ENCODE data around the gene NR1H4. TPM values are rescaled to one million over a fixed set of nuclear protein-coding genes. Genes with fewer than 3 reads are reported as not detected.

Gene NR1H4

DNA sequence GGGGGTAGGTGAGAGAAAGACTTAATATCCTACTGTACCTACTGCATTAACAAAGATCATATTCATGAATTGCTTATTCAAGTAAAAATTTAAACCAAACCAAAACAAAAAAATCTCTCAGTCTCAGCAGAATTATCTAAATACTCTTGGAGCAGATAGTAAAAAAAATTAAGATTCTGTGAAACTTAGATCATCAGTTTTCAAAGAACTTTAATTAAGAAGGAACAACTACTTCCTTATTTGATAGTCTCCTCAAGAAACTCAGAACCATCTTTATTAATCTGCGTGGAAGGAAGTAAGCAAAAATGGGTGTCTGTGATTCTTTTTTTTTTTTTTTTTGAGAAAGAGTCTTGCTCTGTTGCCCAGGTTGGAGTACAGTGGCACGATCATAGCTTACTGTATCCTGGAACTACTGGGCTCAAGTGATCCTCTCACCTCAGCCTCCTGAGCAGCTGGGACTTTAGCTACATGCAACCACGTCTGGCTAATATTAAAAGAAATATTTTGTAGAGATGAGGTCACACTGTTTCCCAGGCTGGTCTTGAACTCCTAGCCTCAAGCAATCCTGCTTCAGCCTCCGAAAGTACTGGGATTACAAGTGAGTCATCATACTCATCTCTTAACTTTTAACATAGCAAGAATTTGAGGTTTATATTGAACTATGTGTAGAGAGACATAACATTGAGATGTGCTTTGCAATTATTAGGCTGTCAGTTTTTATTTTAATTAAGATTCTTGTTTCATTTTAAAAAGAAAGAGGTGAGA, 137.2 kb downstream of the NR1H4 start:
- Histone ChIP-seq H2BK12ac (ENCODE audit: low read length in 2 of 2) (no peak overlapping the region), H2BK120ac (ENCODE audit: low read depth, low read length) (no peak overlapping the region), H3K14ac (ENCODE audit: low read length in 2 of 2) (no peak overlapping the region), H2AFZ (ENCODE audit: low read depth, low read length) (no peak overlapping the region), H3K4ac (ENCODE audit: low read depth in 1 of 2, low read length in 2 of 2) (no peak overlapping the region), H3K23ac (ENCODE audit: low read length in 2 of 2) (no peak overlapping the region), H3K36me3 (ENCODE audit: control insufficient read depth in 1 of 2, insufficient read depth in 2 of 2, low read depth in 1 of 2, low read length in 2 of 2) (peaks cover 0 to 9% of the 10 kb centered on the region in 2 experiments), H4K8ac (ENCODE audit: low read length) (no peak overlapping the region), H4K91ac (ENCODE audit: low read length) (no peak overlapping the region), H3K4me2 (ENCODE audit: low read length, poor library complexity, severe bottlenecking) (no peak overlapping the region), H3K27me3 (ENCODE audit: control insufficient read depth in 1 of 2, insufficient read depth in 1 of 2, low read length in 2 of 2) (no peaks in the 10 kb centered on the region), H3K9me3 (ENCODE audit: control insufficient read depth, low read length) (peaks cover 3% of the 10 kb centered on the region), H3K18ac (ENCODE audit: low read depth in 1 of 2, low read length in 2 of 2) (no peak overlapping the region), H2BK5ac (ENCODE audit: low read depth, low read length, poor library complexity, severe bottlenecking) (no peak overlapping the region), H2BK15ac (ENCODE audit: low read depth, poor library complexity, severe bottlenecking) (no peak overlapping the region), H2AK5ac (ENCODE audit: low read length, severe bottlenecking) (no peak overlapping the region), H3K4me1 (ENCODE audit: control insufficient read depth, insufficient read depth, low read depth, low read length) (no peaks in the 10 kb centered on the region), H3K27ac (ENCODE audit: low read length, poor library complexity, severe bottlenecking) (no peak overlapping the region), H3K79me1 (replicated peaks; ENCODE audit: low read length, poor library complexity, severe bottlenecking) (peaks cover 14% of the 10 kb centered on the region), H3K4me3 (ENCODE audit: insufficient read depth in 1 of 2, low read depth in 1 of 2, low read length in 2 of 2) (no peak overlapping the region), H3K9ac (ENCODE audit: low read length) (no peak overlapping the region)
- 92% methylated on average over 2 of the region's 4 CpGs for WGBS
- DNase-seq = no peak

DNA sequence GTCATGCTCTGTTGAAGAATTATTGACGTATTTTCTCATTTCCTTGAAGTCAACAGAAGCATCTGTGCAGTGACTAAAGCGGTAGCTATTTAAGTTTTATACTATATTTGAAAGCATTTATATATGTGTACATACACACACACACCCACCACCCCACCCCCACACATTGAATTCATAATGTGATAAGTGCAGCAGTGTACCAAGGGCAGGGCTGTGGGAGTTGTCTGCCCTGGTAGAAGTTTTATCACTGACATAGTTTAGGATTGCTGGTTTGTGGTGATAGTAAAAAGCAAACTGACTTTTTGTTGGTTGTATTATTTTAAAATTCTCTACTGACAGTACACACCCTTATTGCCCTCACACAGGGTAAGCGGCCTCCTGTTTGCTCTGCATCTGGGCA, 138.9 kb downstream of the NR1H4 start:
- H3K4me2 ChIP-seq (ENCODE audit: low read length, poor library complexity, severe bottlenecking) = no peak overlapping the region
- no peak overlapping the region for H3K4ac ChIP-seq (ENCODE audit: low read depth in 1 of 2, low read length in 2 of 2)
- no peak overlapping the region for H2BK12ac ChIP-seq (ENCODE audit: low read length in 2 of 2)
- H4K8ac ChIP-seq (ENCODE audit: low read length) = no peak overlapping the region
- peaks cover 0 to 9% of the 10 kb centered on the region in 2 experiments for H3K36me3 ChIP-seq (ENCODE audit: control insufficient read depth in 1 of 2, insufficient read depth in 2 of 2, low read depth in 1 of 2, low read length in 2 of 2)
- H3K79me1 ChIP-seq (replicated peaks; ENCODE audit: low read length, poor library complexity, severe bottlenecking) = peaks cover 14% of the 10 kb centered on the region
- H3K23ac ChIP-seq (ENCODE audit: low read length in 2 of 2) = no peak overlapping the region
- H4K91ac ChIP-seq (ENCODE audit: low read length) = no peak overlapping the region
- no peak for DNase-seq
- no peak overlapping the region for H2BK5ac ChIP-seq (ENCODE audit: low read depth, low read length, poor library complexity, severe bottlenecking)
- H3K27me3 ChIP-seq (ENCODE audit: control insufficient read depth in 1 of 2, insufficient read depth in 1 of 2, low read length in 2 of 2) = no peaks in the 10 kb centered on the region
- H3K27ac ChIP-seq (ENCODE audit: low read length, poor library complexity, severe bottlenecking) = no peak overlapping the region
- no peak overlapping the region for H3K14ac ChIP-seq (ENCODE audit: low read length in 2 of 2)
- no peaks in the 10 kb centered on the region for H3K9me3 ChIP-seq (ENCODE audit: control insufficient read depth, low read length)
- no peak overlapping the region for H3K4me3 ChIP-seq (ENCODE audit: insufficient read depth in 1 of 2, low read depth in 1 of 2, low read length in 2 of 2)
- H3K18ac ChIP-seq (ENCODE audit: low read depth in 1 of 2, low read length in 2 of 2) = no peak overlapping the region
- WGBS = no CpG with 5 or more reads among the region's 3 CpGs
- H3K9ac ChIP-seq (ENCODE audit: low read length) = no peak overlapping the region
- no peak overlapping the region for H2BK120ac ChIP-seq (ENCODE audit: low read depth, low read length)
- no peak overlapping the region for H2BK15ac ChIP-seq (ENCODE audit: low read depth, poor library complexity, severe bottlenecking)
- H2AFZ ChIP-seq (ENCODE audit: low read depth, low read length) = no peak overlapping the region
- no peaks in the 10 kb centered on the region for H3K4me1 ChIP-seq (ENCODE audit: control insufficient read depth, insufficient read depth, low read depth, low read length)
- H2AK5ac ChIP-seq (ENCODE audit: low read length, severe bottlenecking) = no peak overlapping the region

Small RNA genes within 50 kb of the gene (small RNA-seq; reads per million reads assigned to genes)
- not detected for gene AC010200.2 (ENCODE audit: low read depth)

All from mesenchymal stem cell (in vitro differentiated cells and primary cell).